ENCODE results near the gene CYP11A1. TPM values are rescaled to one million over a fixed set of nuclear protein-coding genes. Genes with fewer than 3 reads are reported as not detected.

The CYP11A1 gene
- total RNA-seq, 4 donors from 2014 or later = 1.3 to 17.0 (median 9.5) TPM

DNA sequence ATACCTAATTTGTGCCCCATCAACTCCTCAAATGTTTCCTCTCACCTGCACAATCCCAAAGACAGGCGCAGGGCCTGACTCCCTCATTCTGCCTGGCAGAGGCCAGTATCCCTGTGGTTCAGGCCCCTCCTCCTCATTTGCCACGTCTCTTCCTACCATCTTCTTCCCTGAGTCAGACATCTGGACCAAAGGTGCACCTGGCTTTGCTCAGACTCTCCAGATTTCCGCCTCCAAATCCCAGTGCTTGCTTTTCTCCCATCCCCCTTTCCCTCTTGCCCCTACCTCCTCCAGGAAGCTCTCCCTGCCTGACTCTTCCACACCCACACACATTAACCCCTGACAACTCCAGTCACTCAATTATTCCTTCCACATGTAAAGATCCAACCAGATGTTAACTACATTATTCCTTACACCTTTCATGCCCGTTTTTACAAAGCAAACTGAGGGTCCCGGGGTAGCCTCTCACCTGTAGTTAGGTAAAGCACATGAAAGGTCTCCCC lies 46.7 kb upstream of the CYP11A1 start:
- peaks cover 0 to 13% (median 0%) of the 10 kb centered on the region in 3 donors for H3K36me3 ChIP-seq
- H3K27ac ChIP-seq = no peak overlapping the region
- H3K9me3 ChIP-seq = no peaks in the 10 kb centered on the region
- intact Hi-C loops (cut with DNase I) = no loop called here
- no peak overlapping the region for H3K4me3 ChIP-seq
- no peaks in the 10 kb centered on the region for H3K27me3 ChIP-seq
- no peak for DNase-seq
- H3K4me1 ChIP-seq = no peaks in the 10 kb centered on the region
- 79 to 90% methylated on average over 4 to 5 of the region's 5 CpGs for WGBS, 2 donors
- TF ChIP-seq, protein P1, sequence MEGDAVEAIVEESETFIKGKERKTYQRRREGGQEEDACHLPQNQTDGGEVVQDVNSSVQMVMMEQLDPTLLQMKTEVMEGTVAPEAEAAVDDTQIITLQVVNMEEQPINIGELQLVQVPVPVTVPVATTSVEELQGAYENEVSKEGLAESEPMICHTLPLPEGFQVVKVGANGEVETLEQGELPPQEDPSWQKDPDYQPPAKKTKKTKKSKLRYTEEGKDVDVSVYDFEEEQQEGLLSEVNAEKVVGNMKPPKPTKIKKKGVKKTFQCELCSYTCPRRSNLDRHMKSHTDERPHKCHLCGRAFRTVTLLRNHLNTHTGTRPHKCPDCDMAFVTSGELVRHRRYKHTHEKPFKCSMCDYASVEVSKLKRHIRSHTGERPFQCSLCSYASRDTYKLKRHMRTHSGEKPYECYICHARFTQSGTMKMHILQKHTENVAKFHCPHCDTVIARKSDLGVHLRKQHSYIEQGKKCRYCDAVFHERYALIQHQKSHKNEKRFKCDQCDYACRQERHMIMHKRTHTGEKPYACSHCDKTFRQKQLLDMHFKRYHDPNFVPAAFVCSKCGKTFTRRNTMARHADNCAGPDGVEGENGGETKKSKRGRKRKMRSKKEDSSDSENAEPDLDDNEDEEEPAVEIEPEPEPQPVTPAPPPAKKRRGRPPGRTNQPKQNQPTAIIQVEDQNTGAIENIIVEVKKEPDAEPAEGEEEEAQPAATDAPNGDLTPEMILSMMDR (IDR thresholded peaks at IDR 0.05) = no peak
- TF ChIP-seq POLR2A (IDR thresholded peaks at IDR 0.05) = no peak

DNA sequence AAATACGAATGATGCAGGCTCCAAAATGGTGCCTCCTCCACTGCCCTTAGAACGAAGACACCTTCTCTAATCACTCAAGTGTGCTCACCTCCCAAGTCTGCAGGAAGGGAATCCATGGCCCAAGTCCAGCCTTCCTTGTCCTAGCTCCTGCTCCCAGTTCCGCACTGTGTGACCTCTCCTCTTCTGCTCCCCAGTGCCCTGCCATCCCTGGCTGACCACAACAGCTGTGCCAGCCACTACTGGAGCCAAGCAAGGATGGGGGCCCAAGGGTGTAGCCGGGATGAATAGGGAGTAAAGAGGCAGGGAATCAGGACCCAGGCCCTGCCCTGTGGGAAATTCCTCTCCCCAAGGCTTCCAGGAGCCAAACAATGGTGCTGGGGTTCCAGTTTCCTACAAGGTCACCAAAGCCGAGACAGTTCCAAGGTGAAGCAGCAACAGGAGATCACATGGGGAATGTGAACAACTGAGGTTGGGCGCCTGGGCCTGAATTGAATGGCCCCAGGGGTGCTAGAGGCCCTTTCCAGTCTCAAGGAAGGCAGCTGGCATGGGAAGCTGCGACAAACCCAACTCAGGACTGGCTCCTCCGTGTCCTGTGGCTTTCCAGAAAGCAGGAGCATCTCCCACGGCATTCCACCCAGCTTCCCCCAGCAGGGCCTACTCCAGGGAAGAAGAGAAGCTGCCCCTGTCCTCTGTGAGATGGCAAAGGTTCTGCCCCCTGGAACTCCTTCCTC lies 46.1 kb upstream of the CYP11A1 start:
- no peak for DNase-seq
- no peaks in the 10 kb centered on the region for H3K4me1 ChIP-seq
- 81 to 93% methylated on average over 6 to 7 of the region's 9 CpGs for WGBS, 2 donors
- H3K36me3 ChIP-seq = peaks cover 0 to 13% (median 0%) of the 10 kb centered on the region in 3 donors
- intact Hi-C loops (cut with DNase I) = no loop called here
- H3K27me3 ChIP-seq = peaks cover 0 to 1% (median 0%) of the 10 kb centered on the region in 4 donors
- H3K9me3 ChIP-seq = no peaks in the 10 kb centered on the region
- TF ChIP-seq, protein P1 (IDR thresholded peaks at IDR 0.05) = no peak
- no peak for TF ChIP-seq POLR2A (IDR thresholded peaks at IDR 0.05)
- no peak overlapping the region for H3K27ac ChIP-seq
- H3K4me3 ChIP-seq = no peak overlapping the region

DNA sequence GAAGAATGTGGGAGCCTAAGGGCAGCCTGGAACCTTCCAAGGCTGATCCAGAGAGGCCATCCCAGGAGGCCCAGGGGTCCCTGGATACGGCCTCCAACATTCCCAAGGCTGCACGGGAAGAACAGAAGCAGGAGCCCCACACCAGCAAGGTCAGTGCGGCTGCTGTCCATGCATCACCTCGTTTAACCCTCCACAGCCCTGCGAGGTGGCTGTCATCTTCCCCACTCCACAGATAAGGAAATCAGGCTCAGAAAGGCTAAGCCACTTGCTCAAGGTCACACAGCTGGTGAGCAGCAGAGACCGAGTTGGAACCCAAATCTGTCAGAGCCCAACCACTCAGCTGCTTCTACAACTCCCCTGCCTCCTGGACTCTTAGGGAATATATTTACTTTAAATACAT lies 44.7 kb upstream of the CYP11A1 start:
- intact Hi-C loops (cut with DNase I) = no loop called here

DNA sequence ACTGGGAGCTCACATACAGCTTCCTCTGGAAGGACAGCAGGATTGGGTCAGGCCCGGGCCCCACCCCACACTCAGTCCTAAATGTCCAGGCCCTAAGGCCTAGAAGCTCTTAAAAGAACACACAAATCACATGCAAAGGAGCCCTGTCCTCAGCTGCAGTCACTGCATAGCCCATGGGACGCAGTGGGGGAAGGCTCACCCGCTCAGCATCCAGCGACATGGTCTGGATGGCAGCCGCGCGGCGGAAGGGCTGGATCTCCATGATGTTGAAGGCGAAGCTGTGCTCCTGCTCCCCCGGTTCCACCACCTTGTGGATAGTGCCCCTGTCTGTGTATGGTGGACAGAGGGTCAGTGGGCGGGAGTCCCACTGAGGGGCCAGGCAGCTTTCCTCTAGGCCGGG lies 44.2 kb upstream of the CYP11A1 start:
- H3K27me3 ChIP-seq = peaks cover 0 to 17% (median 0%) of the 10 kb centered on the region in 4 donors
- intact Hi-C loops (cut with DNase I) = no loop called here
- no peaks in the 10 kb centered on the region for H3K4me1 ChIP-seq
- no peak overlapping the region for H3K27ac ChIP-seq
- DNase-seq = no peak
- TF ChIP-seq, protein P1 (IDR thresholded peaks at IDR 0.05) = no peak
- TF ChIP-seq POLR2A (IDR thresholded peaks at IDR 0.05) = no peak
- no peaks in the 10 kb centered on the region for H3K9me3 ChIP-seq
- H3K4me3 ChIP-seq = no peak overlapping the region
- peaks cover 0 to 13% (median 0%) of the 10 kb centered on the region in 3 donors for H3K36me3 ChIP-seq
- WGBS, 2 donors = 90 to 94% methylated on average over 2 to 9 of the region's 12 CpGs

More for the DNA sequence above, 44.7 kb upstream of the CYP11A1 start:
- Histone ChIP-seq H3K36me3 (peaks cover 0 to 13% (median 0%) of the 10 kb centered on the region in 3 donors), H3K4me1 (no peaks in the 10 kb centered on the region), H3K4me3 (no peak overlapping the region), H3K27me3 (peaks cover 0 to 15% (median 0%) of the 10 kb centered on the region in 4 donors), H3K9me3 (no peaks in the 10 kb centered on the region), H3K27ac (no peak overlapping the region)
- no peak for DNase-seq
- 67 to 70% methylated on average over 4 to 5 of the region's 6 CpGs for WGBS, 2 donors
- no peak for TF ChIP-seq POLR2A (IDR thresholded peaks at IDR 0.05)
- TF ChIP-seq, protein P1 (IDR thresholded peaks at IDR 0.05) = no peak

DNA sequence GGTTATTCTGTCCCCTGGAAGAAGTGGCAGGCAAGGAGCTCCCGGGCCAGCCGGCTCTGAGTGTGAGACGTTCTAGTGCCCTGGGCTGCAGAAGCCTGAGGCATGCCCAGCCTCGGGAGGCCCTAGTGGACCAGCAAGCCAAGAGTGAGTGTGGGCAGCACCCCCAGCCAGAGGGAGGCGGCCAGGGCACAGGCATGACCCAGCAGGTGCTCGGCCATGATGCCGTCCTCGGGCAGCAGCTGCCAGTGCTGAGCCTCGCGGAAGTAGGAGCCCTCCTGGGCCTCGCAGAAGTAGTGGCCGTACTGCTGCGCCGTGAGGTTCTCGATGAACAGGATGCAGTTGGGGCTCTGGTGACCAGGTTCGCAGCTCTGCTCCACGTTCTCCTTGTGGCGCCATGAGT lies 43.1 kb upstream of the CYP11A1 start:
- 98% methylated on average over 11 of the region's 18 CpGs; no CpG with 5 or more reads in 1 of the 2 donors for WGBS, 2 donors
- TF ChIP-seq, protein P1 (IDR thresholded peaks at IDR 0.05) = no peak
- TF ChIP-seq POLR2A (IDR thresholded peaks at IDR 0.05) = no peak
- intact Hi-C loops (cut with DNase I) = no loop called here
- Histone ChIP-seq H3K9me3 (no peaks in the 10 kb centered on the region), H3K4me3 (no peak overlapping the region), H3K36me3 (peaks cover 0 to 7% (median 0%) of the 10 kb centered on the region in 3 donors), H3K4me1 (no peaks in the 10 kb centered on the region), H3K27ac (no peak overlapping the region), H3K27me3 (peaks cover 0 to 23% (median 0%) of the 10 kb centered on the region in 4 donors)
- no peak for DNase-seq

All from esophagus squamous epithelium (tissue), 5 donors.